Mesendoderm (in vitro differentiated cells): ENCODE results near the gene IPO7.

Experiments used
- DNase-seq: peaks from one replicate; pipeline ENCODE4 v3.0.0; 2013
- H2AK5ac ChIP-seq: 2 replicates; pipeline ENCODE4 v1.6.1; 2013; ENCODE audit warnings: low read length, inconsistent platforms
- H2BK120ac ChIP-seq: 2 replicates; pipeline ENCODE4 v1.6.1; 2013; ENCODE audit warnings: low read depth, mild to moderate bottlenecking, low read length, moderate library complexity, mixed read lengths
- H2BK15ac ChIP-seq: replicated peaks from 2 replicates; pipeline ENCODE4 v1.6.1; 2013; ENCODE audit warnings: low read depth, mild to moderate bottlenecking, moderate library complexity
- H2BK5ac ChIP-seq: 2 replicates; pipeline ENCODE4 v1.6.1; 2013; ENCODE audit warnings: low read length, inconsistent platforms
- H3K18ac ChIP-seq: 2 replicates; pipeline ENCODE4 v1.6.1; 2013; ENCODE audit warnings: mild to moderate bottlenecking, low read length, mixed read lengths
- H3K23ac ChIP-seq: one replicate; pipeline ENCODE4 v1.6.1; 2013; ENCODE audit warnings: low read length
- H3K27ac ChIP-seq: 2 replicates; pipeline ENCODE4 v1.5.1; 2013; ENCODE audit warnings: low read depth, mild to moderate bottlenecking, inconsistent platforms, low read length, moderate library complexity
- H3K27me3 ChIP-seq: 2 replicates; pipeline ENCODE4 v1.6.1; 2013; ENCODE audit warnings: low read length, control low read depth, mild to moderate bottlenecking, inconsistent platforms; ENCODE audit not compliant: insufficient read depth, poor library complexity
- H3K36me3 ChIP-seq: 2 replicates; pipeline ENCODE4 v1.6.1; 2013; ENCODE audit warnings: low read length, inconsistent platforms; ENCODE audit not compliant: control insufficient read depth, insufficient read depth
- H3K4ac ChIP-seq: one replicate; pipeline ENCODE4 v1.6.1; 2013; ENCODE audit warnings: low read depth, mild to moderate bottlenecking, low read length, moderate library complexity
- H3K4me1 ChIP-seq: 2 replicates; pipeline ENCODE4 v1.6.1; 2013; ENCODE audit warnings: low read depth, low read length, inconsistent platforms; ENCODE audit not compliant: control insufficient read depth
- H3K4me2 ChIP-seq: 2 replicates; pipeline ENCODE4 v1.6.1; 2013; ENCODE audit warnings: low read length
- H3K4me3 ChIP-seq: 2 replicates; pipeline ENCODE4 v1.5.1; 2013; ENCODE audit warnings: mild to moderate bottlenecking, low read length
- H3K56ac ChIP-seq: one replicate; pipeline ENCODE4 v1.6.1; 2013; ENCODE audit warnings: low read length
- H3K79me1 ChIP-seq: 2 replicates; pipeline ENCODE4 v1.6.1; 2013; ENCODE audit warnings: low read length, inconsistent platforms
- H3K79me2 ChIP-seq: 2 replicates; pipeline ENCODE4 v1.6.1; 2013; ENCODE audit warnings: mild to moderate bottlenecking, low read length; ENCODE audit not compliant: control insufficient read depth, insufficient read depth
- H3K9ac ChIP-seq: 2 replicates; pipeline ENCODE4 v1.6.1; 2013; ENCODE audit warnings: low read length, inconsistent platforms
- H4K5ac ChIP-seq: one replicate; pipeline ENCODE4 v1.6.1; 2013; ENCODE audit warnings: low read length
- H4K8ac ChIP-seq: one replicate; pipeline ENCODE4 v1.6.1; 2013; ENCODE audit warnings: low read depth, mild to moderate bottlenecking, control low read depth, low read length, moderate library complexity
- WGBS: extraction: QIAGEN DNeasy Blood & Tissue Kit; methylation state at CpG from one replicate; pipeline ENCODE4 v1.1.7; 2013; ENCODE audit warnings: low lambda C conversion rate, missing lambda C conversion rate; ENCODE audit not compliant: insufficient coverage; ENCODE audit errors: extremely low coverage; 5-methylcytosine and 5-hydroxymethylcytosine counted together

IPO7 gene

DNA sequence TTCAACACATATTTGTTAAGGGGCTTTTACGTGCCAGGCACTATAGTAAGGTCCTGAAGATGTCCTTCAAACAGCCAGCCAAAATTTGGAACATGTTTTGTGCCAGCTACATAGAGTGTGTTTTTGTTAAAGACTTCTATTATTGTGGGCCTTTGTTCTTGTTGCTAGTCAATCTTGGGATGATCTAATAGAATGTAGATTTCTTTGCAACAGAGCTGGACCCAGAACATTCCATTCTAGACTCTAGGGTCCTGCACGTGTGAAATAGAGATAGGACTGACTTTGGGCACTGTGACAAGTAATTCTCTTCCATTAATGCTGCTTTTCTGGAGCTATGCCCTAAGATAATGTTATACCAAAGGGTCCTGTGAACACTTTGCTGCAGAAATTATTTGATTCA lies 16.9 kb upstream of the IPO7 start:
- H2BK15ac ChIP-seq, result peak overlapping the region; percentile 10
- no peaks in the 10 kb centered on the region for H3K27me3 ChIP-seq
- H3K79me2 ChIP-seq, result no peaks in the 10 kb centered on the region

DNA sequence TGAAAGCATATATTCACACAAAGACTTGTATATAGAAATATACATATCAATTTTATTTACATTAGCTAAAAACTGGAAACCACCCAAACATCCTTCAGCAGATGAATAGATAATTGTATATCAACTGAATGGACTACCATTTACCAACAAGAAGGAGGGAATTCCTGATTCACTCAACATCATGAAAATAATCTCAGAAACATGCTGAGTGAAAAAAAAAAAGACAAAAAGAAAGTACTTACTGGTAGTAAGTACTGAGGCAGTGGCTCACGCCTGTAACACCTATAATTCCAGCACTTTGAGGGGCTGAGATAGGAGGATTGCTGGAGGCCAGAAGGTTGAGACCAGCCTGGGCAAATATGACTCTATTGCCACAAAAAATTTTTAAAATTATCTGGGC lies 7.4 kb upstream of the IPO7 start:
- Histone ChIP-seq H2BK120ac (no peak overlapping the region), H2BK5ac (no peak overlapping the region), H3K23ac (no peak overlapping the region), H3K4me2 (no peak overlapping the region), H3K4me1 (no peaks in the 10 kb centered on the region), H3K27ac (no peak overlapping the region), H3K56ac (no peak overlapping the region), H4K5ac (no peak overlapping the region), H3K4me3 (no peak overlapping the region), H3K36me3 (no peaks in the 10 kb centered on the region), H3K27me3 (no peaks in the 10 kb centered on the region), H3K4ac (no peak overlapping the region), H3K79me2 (no peaks in the 10 kb centered on the region), H3K18ac (no peak overlapping the region), H3K79me1 (no peaks in the 10 kb centered on the region), H2AK5ac (no peak overlapping the region), H4K8ac (no peak overlapping the region), H3K9ac (no peak overlapping the region), H2BK15ac (no peak overlapping the region)
- no peak for DNase-seq
- no CpG with 5 or more reads among the region's 1 CpG for WGBS

More for the DNA sequence above, 16.9 kb upstream of the IPO7 start:
- Histone ChIP-seq H2AK5ac (no peak overlapping the region), H2BK120ac (peak overlapping the region; percentile 52), H3K56ac (no peak overlapping the region), H3K4me2 (no peak overlapping the region), H3K4me1 (peaks cover 7% of the 10 kb centered on the region), H3K23ac (no peak overlapping the region), H3K36me3 (no peaks in the 10 kb centered on the region), H2BK5ac (no peak overlapping the region), H3K9ac (no peak overlapping the region), H4K8ac (no peak overlapping the region), H3K79me1 (no peaks in the 10 kb centered on the region), H3K27ac (no peak overlapping the region), H3K18ac (no peak overlapping the region), H3K4ac (peak overlapping the region; percentile 27), H4K5ac (no peak overlapping the region), H3K4me3 (no peak overlapping the region)
- DNase-seq, result no peak
- no CpG with 5 or more reads among the region's 2 CpGs for WGBS

DNA sequence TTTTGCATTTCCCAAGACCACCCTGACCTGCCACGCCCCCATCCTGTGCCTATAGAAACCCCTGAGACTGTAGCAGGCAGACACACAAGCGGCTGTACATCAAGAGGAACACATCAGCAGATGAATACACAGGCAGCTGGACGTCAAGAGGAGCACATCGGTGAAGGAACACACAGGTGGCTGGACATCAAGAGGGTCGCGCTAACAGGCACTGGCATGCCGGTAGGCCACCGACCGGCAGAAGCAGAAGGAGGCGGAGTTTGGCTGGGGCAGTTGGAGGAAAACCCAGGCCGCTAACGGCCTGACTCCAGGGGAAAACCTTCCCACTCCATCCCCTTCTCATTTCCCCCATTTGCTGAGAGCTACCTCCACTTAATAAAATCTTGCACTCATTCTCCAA lies 5.4 kb upstream of the IPO7 start:
- Histone ChIP-seq H3K4ac (no peak overlapping the region), H3K79me1 (no peaks in the 10 kb centered on the region), H3K4me1 (no peaks in the 10 kb centered on the region), H3K56ac (no peak overlapping the region), H2BK15ac (no peak overlapping the region), H3K4me3 (no peak overlapping the region), H4K5ac (no peak overlapping the region), H3K27ac (no peak overlapping the region), H4K8ac (no peak overlapping the region), H3K36me3 (no peaks in the 10 kb centered on the region), H2BK120ac (no peak overlapping the region), H3K27me3 (no peaks in the 10 kb centered on the region), H2AK5ac (no peak overlapping the region), H2BK5ac (no peak overlapping the region), H3K23ac (no peak overlapping the region), H3K18ac (no peak overlapping the region), H3K79me2 (no peaks in the 10 kb centered on the region), H3K9ac (no peak overlapping the region), H3K4me2 (no peak overlapping the region)
- DNase-seq, result no peak
- WGBS, result no CpG with 5 or more reads among the region's 12 CpGs

DNA sequence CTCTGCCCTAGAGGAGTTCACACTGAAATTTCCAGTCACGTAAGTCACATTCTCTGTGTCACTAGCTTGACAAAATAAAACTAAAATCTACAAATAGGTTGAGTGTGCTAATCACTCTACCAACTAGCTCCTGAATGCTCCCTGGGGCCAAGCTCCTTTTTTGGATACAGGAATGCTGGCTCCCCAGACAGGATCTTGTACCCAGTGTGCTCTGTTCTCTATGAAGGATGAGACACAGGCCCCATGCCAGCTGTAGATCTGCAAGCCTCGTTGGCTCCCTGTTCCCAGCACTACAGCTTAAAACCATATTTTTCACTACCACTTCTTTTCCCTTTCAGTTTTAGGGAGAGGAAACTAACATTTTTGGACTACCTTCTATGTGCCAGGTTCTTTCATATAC lies 3.7 kb upstream of the IPO7 start:
- no peaks in the 10 kb centered on the region for H3K36me3 ChIP-seq
- H3K18ac ChIP-seq, result no peak overlapping the region
- no peak for DNase-seq
- no peak overlapping the region for H3K23ac ChIP-seq
- peaks cover 13% of the 10 kb centered on the region for H3K79me2 ChIP-seq
- H3K27me3 ChIP-seq, result no peaks in the 10 kb centered on the region
- H3K4me3 ChIP-seq, result no peak overlapping the region
- H2BK5ac ChIP-seq, result no peak overlapping the region
- H2BK120ac ChIP-seq, result no peak overlapping the region
- no peak overlapping the region for H3K4me2 ChIP-seq
- peak overlapping the region; percentile 59 for H3K56ac ChIP-seq
- H3K9ac ChIP-seq, result no peak overlapping the region
- WGBS, result no CpG with 5 or more reads among the region's 2 CpGs
- H2BK15ac ChIP-seq, result no peak overlapping the region
- H3K27ac ChIP-seq, result no peak overlapping the region
- no peak overlapping the region for H2AK5ac ChIP-seq
- no peak overlapping the region for H4K5ac ChIP-seq
- H3K4me1 ChIP-seq, result no peaks in the 10 kb centered on the region
- H3K79me1 ChIP-seq, result no peaks in the 10 kb centered on the region
- H4K8ac ChIP-seq, result no peak overlapping the region
- H3K4ac ChIP-seq, result no peak overlapping the region

DNA sequence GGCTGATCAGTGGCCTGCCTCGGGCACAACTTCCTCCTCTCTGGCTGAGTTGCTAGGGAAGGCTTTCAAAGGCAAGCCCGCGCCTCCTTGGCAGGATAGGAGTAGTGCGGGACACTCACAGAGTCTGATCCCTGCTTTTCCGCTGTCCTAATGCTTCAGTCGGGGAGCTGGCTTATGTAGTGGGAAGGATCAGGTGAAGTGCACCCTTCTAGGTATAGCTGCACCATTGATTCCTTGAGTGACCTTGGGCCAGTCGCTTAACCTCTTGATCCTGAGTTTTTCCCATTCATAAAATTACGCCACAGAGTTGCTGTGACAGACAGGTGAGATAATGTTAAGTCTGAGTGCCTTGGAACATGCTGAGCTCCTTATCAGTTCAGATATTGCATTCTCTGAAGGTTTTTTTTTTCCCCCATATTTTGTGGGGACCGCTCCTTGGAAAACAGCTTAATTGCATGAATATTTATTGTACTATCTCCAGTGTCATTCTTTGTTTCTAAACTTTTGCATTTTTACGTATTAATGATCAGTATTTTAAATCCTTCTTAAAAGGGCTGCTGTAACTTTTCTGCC lies 961 bp downstream of the IPO7 start:
- Histone ChIP-seq H3K23ac (peak overlapping the region; percentile 37), H3K56ac (peak overlapping the region; percentile 88), H2BK5ac (peak overlapping the region; percentile 79), H2BK15ac (no peak overlapping the region), H3K4me3 (peak overlapping the region; percentile 51), H2BK120ac (no peak overlapping the region), H3K79me1 (no peaks in the 10 kb centered on the region), H3K9ac (peak overlapping the region; percentile 96), H3K36me3 (no peaks in the 10 kb centered on the region), H3K79me2 (peaks cover 50% of the 10 kb centered on the region), H4K8ac (no peak overlapping the region), H3K4ac (peak overlapping the region; percentile 94), H3K27ac (peak overlapping the region; percentile 94), H3K18ac (peak overlapping the region; percentile 94), H3K4me2 (peak overlapping the region; percentile 43), H3K27me3 (no peaks in the 10 kb centered on the region), H4K5ac (no peak overlapping the region), H2AK5ac (no peak overlapping the region), H3K4me1 (no peaks in the 10 kb centered on the region)
- no CpG with 5 or more reads among the region's 10 CpGs for WGBS
- no peak for DNase-seq

DNA sequence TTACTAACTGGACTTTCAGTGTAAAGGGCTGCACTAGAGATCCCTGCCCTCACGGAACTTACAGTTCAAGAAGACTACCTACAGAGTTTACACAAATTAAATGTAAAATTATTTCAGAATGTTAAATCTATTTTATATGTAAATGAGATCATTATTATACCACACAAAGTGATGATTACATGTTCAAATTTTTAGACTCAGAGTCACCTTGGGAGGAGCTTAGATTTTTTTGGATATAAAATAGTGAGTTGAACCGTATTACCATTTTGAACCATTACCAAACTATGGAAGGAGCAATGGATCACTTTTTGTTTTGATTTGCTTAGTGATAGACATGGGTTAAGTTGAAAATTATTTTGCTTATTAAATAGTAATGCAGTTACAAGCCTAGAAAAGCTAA lies 1.6 kb downstream of the IPO7 start:
- no peak overlapping the region for H3K23ac ChIP-seq
- no peak overlapping the region for H2BK5ac ChIP-seq
- H3K79me2 ChIP-seq, result peaks cover 56% of the 10 kb centered on the region
- H4K8ac ChIP-seq, result no peak overlapping the region
- no peaks in the 10 kb centered on the region for H3K36me3 ChIP-seq
- H2AK5ac ChIP-seq, result no peak overlapping the region
- H2BK15ac ChIP-seq, result no peak overlapping the region
- H4K5ac ChIP-seq, result no peak overlapping the region
- H3K4ac ChIP-seq, result no peak overlapping the region
- H3K27ac ChIP-seq, result no peak overlapping the region
- DNase-seq, result no peak
- no peak overlapping the region for H3K56ac ChIP-seq
- no peak overlapping the region for H3K18ac ChIP-seq
- no peak overlapping the region for H2BK120ac ChIP-seq
- H3K79me1 ChIP-seq, result no peaks in the 10 kb centered on the region
- H3K4me3 ChIP-seq, result peak overlapping the region; percentile 20
- peak overlapping the region; percentile 40 for H3K4me2 ChIP-seq
- peak overlapping the region; percentile 96 for H3K9ac ChIP-seq
- no peaks in the 10 kb centered on the region for H3K27me3 ChIP-seq
- no CpG with 5 or more reads among the region's 2 CpGs for WGBS
- H3K4me1 ChIP-seq, result no peaks in the 10 kb centered on the region
